ENCODE data around the gene MT1A.

DNA sequence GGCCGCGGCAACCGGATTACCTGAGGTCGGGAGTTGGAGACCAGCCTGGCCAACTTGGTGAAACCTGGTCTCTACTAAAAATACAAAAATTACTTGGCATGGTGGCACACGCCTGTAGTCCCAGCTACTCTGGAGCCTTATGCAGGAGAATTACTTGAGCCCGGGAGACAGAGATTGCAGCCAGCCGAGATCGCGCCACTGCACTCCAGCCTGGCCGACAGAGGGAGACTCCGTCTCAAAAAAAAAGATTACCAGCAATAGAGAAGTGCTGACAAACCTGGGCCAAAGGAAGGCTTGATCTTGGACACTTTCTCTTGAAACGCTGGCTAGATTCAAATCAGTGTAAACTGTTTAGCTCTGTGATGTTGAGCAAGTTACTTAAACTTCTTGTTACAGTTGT lies 35.5 kb downstream of the MT1A start:
- no peak for TF ChIP-seq EZH2 (IDR thresholded peaks at IDR 0.05; ENCODE audit: insufficient read depth, low read length)
- TF ChIP-seq CTCF (IDR thresholded peaks at IDR 0.05; ENCODE audit: insufficient read depth, low read depth, low read length): peak; percentile 62
